ENCODE data around the gene EHD1. TPM values are rescaled to one million over a fixed set of nuclear protein-coding genes. Genes with fewer than 3 reads are reported as not detected.

EHD1 gene
- total and polyA plus RNA-seq, 10 donors: 51.9 to 337 (median 162) TPM

GRCh38 chr11:64833509-64833908, 44.9 kb downstream of the EHD1 start:
- no peak overlapping the region for H3K27ac ChIP-seq
- H3K4me1 ChIP-seq: peaks cover 0 to 6% (median 0%) of the 10 kb centered on the region in 6 donors
- TF ChIP-seq POLR2A (IDR thresholded peaks at IDR 0.05) (no peak), POLR2AphosphoS5 (IDR thresholded peaks at IDR 0.05) (no peak), CTCF (IDR thresholded peaks at IDR 0.05 in 8 of 11, conservative IDR thresholded peaks at IDR 0.05 in 3 of 11) (no peak)
- WGBS, 5 donors: 88 to 95% (median 94%) methylated on average over 5 to 10 of the region's 10 CpGs
- no peak overlapping the region for H3K4me3 ChIP-seq
- no peaks in the 10 kb centered on the region for H3K27me3 ChIP-seq (replicated peaks in 1 of 7)
- H3K36me3 ChIP-seq: peaks cover 0 to 49% (median 1%) of the 10 kb centered on the region in 6 donors
- intact Hi-C loops (cut with DNase I; ENCODE audit: low total_unique reads): no loop called here
- no peak for DNase-seq
- H3K9me3 ChIP-seq: no peaks in the 10 kb centered on the region

- Histone ChIP-seq H3K9me3 (no peaks in the 10 kb centered on the region), H3K36me3 (peaks cover 0 to 45% (median 1%) of the 10 kb centered on the region in 6 donors), H3K27ac (no peak overlapping the region), H3K4me3 (no peak overlapping the region), H3K27me3 (replicated peaks in 1 of 7) (no peaks in the 10 kb centered on the region), H3K4me1 (peaks cover 0 to 6% (median 0%) of the 10 kb centered on the region in 6 donors)
- intact Hi-C loops (cut with DNase I; ENCODE audit: low total_unique reads): no loop called here
- no peak for DNase-seq
- WGBS, 5 donors: 91 to 98% (median 93%) methylated on average over 12 of the region's 12 CpGs
- no peak for TF ChIP-seq POLR2AphosphoS5 (IDR thresholded peaks at IDR 0.05)
- TF ChIP-seq CTCF (IDR thresholded peaks at IDR 0.05 in 8 of 11, conservative IDR thresholded peaks at IDR 0.05 in 3 of 11): no peak
- no peak for TF ChIP-seq POLR2A (IDR thresholded peaks at IDR 0.05)
Observed at GRCh38 chr11:64833198-64833502, 45.3 kb downstream of the EHD1 start.

GRCh38 chr11:64832467-64833197, 45.8 kb downstream of the EHD1 start:
- Histone ChIP-seq H3K27me3 (replicated peaks in 1 of 7) (no peaks in the 10 kb centered on the region), H3K9me3 (no peaks in the 10 kb centered on the region), H3K4me3 (no peak overlapping the region), H3K4me1 (peaks cover 0 to 6% (median 0%) of the 10 kb centered on the region in 6 donors), H3K36me3 (peaks cover 0 to 41% (median 1%) of the 10 kb centered on the region in 6 donors), H3K27ac (no peak overlapping the region)
- DNase-seq: no peak
- intact Hi-C loops (cut with DNase I; ENCODE audit: low total_unique reads): no loop called here
- 88 to 97% (median 95%) methylated on average over 14 to 21 of the region's 21 CpGs for WGBS, 5 donors
- no peak for TF ChIP-seq POLR2A (IDR thresholded peaks at IDR 0.05)

- intact Hi-C loops (cut with DNase I; ENCODE audit: low total_unique reads): no loop called here
- no peak overlapping the region for H3K27ac ChIP-seq
- TF ChIP-seq CTCF (IDR thresholded peaks at IDR 0.05 in 8 of 11, conservative IDR thresholded peaks at IDR 0.05 in 3 of 11) (no peak), POLR2AphosphoS5 (IDR thresholded peaks at IDR 0.05) (no peak), POLR2A (IDR thresholded peaks at IDR 0.05) (no peak)
- no peak overlapping the region for H3K4me3 ChIP-seq
- no peaks in the 10 kb centered on the region for H3K9me3 ChIP-seq
- DNase-seq: no peak
- 86 to 93% (median 90%) methylated on average over 10 to 24 of the region's 24 CpGs for WGBS, 5 donors
- H3K4me1 ChIP-seq: no peaks in the 10 kb centered on the region
- peaks cover 0 to 47% (median 1%) of the 10 kb centered on the region in 6 donors for H3K36me3 ChIP-seq
- H3K27me3 ChIP-seq (replicated peaks in 1 of 7): no peaks in the 10 kb centered on the region
Observed at GRCh38 chr11:64831411-64831891, 47.0 kb downstream of the EHD1 start.
